WERI-Rb-1 (cell line): ENCODE results near the gene CDH4.

ENCODE experiments used
- DNase-seq: peaks from one replicate; pipeline ENCODE4 v3.0.0-alpha.2; 2020
- H3K27ac ChIP-seq: fragments of 250-450 bp; sonication (Bioruptor Pico); 2 replicates; pipeline ENCODE4 v1.5.1; 2020; ENCODE audit warnings: mild to moderate bottlenecking, moderate library complexity
- H3K27me3 ChIP-seq: fragments of 250-450 bp; sonication (Bioruptor Pico); 2 replicates; pipeline ENCODE4 v1.5.1; 2021; ENCODE audit warnings: mild to moderate bottlenecking, low read depth, moderate library complexity; ENCODE audit not compliant: insufficient read depth, severe bottlenecking
- H3K36me3 ChIP-seq: fragments of 250-450 bp; sonication (Bioruptor Pico); 2 replicates; pipeline ENCODE4 v1.5.1; 2020; ENCODE audit warnings: mild to moderate bottlenecking, moderate library complexity
- H3K4me3 ChIP-seq: 2 replicates; pipeline ENCODE4 v1.5.1; 2011; ENCODE audit warnings: low read depth, mild to moderate bottlenecking, control low read depth, low read length
- H3K9me3 ChIP-seq: fragments of 250-450 bp; sonication (Bioruptor Pico); 2 replicates; pipeline ENCODE4 v1.5.1; 2021; ENCODE audit warnings: mild to moderate bottlenecking, moderate library complexity; ENCODE audit not compliant: severe bottlenecking
- TF ChIP-seq, protein P1 (sequence below): IDR thresholded peaks from 2 replicates; pipeline ENCODE4 v1.5.1; 2011; ENCODE audit warnings: low read depth, mild to moderate bottlenecking, control low read depth, inconsistent platforms, low read length

Gene CDH4

DNA sequence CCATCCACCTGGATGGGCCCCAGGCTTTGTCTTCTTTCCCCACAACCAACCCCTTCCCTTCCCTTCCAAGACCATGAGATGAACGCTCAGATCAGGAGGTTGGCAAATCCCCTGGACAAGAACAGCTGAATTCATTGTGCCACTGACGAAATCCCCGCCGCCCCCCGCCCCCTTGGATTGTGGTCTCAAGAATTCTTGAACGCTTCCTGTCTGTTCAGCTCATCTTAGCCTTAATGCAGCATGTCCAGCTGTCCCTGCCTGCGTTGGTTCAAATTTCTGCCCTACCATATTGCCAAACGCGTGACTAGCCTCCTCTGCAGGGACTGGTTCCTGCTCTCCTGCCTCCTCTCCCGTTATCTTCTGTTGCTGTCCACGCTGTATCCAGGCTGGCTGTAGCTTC is 133.2 kb downstream of the CDH4 start:
- Histone ChIP-seq H3K9me3 (peaks cover 12% of the 10 kb centered on the region), H3K4me3 (no peak overlapping the region), H3K27ac (no peak overlapping the region), H3K36me3 (no peaks in the 10 kb centered on the region), H3K27me3 (peaks cover 39% of the 10 kb centered on the region)
- no peak for DNase-seq
- TF ChIP-seq, protein P1, sequence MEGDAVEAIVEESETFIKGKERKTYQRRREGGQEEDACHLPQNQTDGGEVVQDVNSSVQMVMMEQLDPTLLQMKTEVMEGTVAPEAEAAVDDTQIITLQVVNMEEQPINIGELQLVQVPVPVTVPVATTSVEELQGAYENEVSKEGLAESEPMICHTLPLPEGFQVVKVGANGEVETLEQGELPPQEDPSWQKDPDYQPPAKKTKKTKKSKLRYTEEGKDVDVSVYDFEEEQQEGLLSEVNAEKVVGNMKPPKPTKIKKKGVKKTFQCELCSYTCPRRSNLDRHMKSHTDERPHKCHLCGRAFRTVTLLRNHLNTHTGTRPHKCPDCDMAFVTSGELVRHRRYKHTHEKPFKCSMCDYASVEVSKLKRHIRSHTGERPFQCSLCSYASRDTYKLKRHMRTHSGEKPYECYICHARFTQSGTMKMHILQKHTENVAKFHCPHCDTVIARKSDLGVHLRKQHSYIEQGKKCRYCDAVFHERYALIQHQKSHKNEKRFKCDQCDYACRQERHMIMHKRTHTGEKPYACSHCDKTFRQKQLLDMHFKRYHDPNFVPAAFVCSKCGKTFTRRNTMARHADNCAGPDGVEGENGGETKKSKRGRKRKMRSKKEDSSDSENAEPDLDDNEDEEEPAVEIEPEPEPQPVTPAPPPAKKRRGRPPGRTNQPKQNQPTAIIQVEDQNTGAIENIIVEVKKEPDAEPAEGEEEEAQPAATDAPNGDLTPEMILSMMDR: no peak

DNA sequence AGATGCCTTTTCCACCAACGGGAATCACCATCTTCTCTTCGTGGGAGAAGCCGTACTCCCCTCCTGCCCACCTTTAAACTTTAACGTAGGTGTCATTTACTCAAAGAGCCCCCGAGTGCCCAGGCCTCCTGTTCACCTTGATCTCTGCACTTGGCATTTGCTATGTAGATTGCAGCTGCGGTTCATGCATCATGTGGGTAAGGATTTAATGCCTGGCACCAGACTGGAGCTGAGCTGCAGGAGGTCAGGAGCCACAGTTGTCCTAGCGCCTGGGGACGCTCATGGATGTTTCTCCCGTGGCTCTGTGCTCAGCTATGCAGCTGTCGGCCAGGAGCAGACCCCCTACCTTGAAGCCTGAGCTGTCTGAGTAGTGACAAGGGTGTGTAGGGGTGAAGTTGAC is 133.7 kb downstream of the CDH4 start:
- Histone ChIP-seq H3K4me3 (no peak overlapping the region), H3K9me3 (peaks cover 12% of the 10 kb centered on the region), H3K36me3 (no peaks in the 10 kb centered on the region), H3K27me3 (peaks cover 39% of the 10 kb centered on the region), H3K27ac (no peak overlapping the region)
- no peak for DNase-seq
- TF ChIP-seq, protein P1: no peak

DNA sequence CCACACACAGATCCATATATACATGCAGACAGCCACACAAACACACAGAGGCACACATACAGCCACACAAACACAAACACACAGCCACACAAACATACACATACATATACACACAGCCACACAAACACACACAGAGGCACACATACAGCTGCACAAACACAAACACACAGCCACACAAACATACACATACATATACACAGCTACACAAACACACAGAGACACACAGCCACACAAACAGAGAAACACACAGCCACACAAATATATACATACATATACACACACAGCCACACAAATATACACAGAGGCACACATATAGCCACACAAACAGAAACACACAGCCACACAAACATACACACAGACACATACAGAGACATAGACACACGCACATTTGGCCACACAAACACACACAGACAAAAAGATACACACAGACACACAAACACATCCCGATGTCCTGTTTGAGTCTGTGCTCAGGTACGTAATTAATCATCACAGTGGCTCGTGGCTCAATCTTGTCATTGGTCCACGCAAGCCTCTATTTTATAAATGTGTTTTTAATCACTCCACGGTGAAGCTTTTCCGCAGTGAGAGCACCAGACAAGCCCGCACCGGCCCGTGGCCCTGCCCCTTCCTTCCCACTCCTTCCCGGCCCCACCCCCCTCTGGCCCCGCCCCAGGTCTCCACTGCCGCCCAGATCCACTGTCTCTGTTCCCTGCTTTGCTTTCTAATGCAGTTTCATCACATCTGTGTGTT is 135.3 kb downstream of the CDH4 start:
- no peak for DNase-seq
- TF ChIP-seq, protein P1: no peak
- no peak overlapping the region for H3K4me3 ChIP-seq
- no peak overlapping the region for H3K27ac ChIP-seq
- no peaks in the 10 kb centered on the region for H3K36me3 ChIP-seq
- H3K9me3 ChIP-seq: peaks cover 8% of the 10 kb centered on the region
- peaks cover 48% of the 10 kb centered on the region for H3K27me3 ChIP-seq

DNA sequence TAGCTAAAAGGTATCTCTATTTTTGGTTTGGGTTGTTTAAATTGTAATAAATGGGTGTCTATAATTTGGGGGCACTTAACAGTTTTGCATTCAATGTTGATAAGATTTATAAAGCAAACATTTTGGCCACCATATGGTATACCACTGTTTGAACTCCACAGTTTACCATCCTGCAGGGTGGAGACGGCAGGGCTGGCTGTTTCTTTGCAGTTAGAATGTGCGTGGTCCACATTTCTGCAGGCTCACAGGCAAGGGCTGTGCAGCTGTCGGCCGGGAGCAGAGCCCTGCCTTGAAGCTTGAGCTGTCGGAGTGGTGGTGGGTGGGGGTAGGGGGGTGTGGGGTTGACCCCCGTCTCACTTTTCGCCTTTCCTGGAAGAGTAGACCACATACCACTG is 135.9 kb downstream of the CDH4 start:
- H3K27me3 ChIP-seq: peaks cover 53% of the 10 kb centered on the region
- no peak overlapping the region for H3K4me3 ChIP-seq
- H3K36me3 ChIP-seq: no peaks in the 10 kb centered on the region
- DNase-seq: no peak
- TF ChIP-seq, protein P1: no peak
- no peak overlapping the region for H3K27ac ChIP-seq
- peaks cover 4% of the 10 kb centered on the region for H3K9me3 ChIP-seq

DNA sequence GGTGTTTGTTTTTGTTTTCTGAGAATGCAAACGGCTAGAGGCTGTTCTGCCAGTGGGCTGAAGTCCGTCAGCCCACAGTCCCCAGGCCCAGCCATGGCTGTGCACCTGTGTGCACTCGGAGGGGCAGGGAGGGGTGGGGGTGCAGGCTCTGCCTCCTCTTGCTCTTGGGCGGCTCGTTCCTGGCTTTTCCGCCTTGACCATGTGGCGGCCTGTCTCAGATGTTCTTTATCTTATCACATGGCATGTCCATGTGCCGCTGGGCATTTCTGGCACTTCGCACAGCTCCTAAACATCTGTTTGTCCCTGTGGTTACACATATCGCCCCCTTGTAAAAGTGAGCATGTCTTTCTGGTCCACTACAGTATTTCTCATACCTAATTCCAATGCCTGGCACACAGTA is 137.0 kb downstream of the CDH4 start:
- H3K27ac ChIP-seq: no peak overlapping the region
- DNase-seq: no peak
- no peaks in the 10 kb centered on the region for H3K36me3 ChIP-seq
- H3K9me3 ChIP-seq: peaks cover 4% of the 10 kb centered on the region
- peaks cover 64% of the 10 kb centered on the region for H3K27me3 ChIP-seq
- TF ChIP-seq, protein P1: no peak
- no peak overlapping the region for H3K4me3 ChIP-seq

DNA sequence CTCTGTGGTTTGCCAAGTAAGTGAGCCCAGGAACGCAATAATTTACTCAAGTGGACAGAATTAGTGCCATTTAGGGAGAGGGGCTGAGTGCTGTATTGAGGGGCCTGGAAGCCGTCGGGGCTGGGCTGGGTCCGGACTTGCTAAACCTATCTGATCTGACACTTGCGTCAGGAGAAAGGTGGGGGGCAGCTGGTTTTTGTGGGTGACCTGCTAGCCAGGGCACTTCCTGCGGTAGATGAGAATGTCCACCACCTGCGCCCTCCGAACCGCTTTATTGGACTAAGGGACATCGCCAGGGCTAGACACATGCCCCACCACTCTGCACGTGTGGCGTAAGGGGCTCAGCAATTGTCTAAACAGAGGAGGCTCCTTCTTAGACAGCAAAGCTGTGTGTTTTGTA is 139.1 kb downstream of the CDH4 start:
- TF ChIP-seq, protein P1: no peak
- H3K27me3 ChIP-seq: peaks cover 64% of the 10 kb centered on the region
- H3K27ac ChIP-seq: no peak overlapping the region

More for the DNA sequence above, 139.1 kb downstream of the CDH4 start:
- Histone ChIP-seq H3K36me3 (no peaks in the 10 kb centered on the region), H3K4me3 (no peak overlapping the region), H3K9me3 (no peaks in the 10 kb centered on the region)
- no peak for DNase-seq
